ENCODE measurements around the gene SEL1L2. TPM values are rescaled to one million over a fixed set of nuclear protein-coding genes. Genes with fewer than 3 reads are reported as not detected.

The SEL1L2 gene
- total RNA-seq, 2 experiments from 2014 or later, result not detected

GRCh38 chr20:13868331-13868730 is 122.1 kb downstream of the SEL1L2 start:
- H3K36me3 Mint-ChIP-seq (ENCODE audit: low read depth), result no peaks in the 10 kb centered on the region
- intact Hi-C loops (cut with micrococcal nuclease), result no loop called here
- no peaks in the 10 kb centered on the region for H3K4me1 Mint-ChIP-seq (ENCODE audit: low read depth)
- no peaks in the 10 kb centered on the region for H3K9me3 Mint-ChIP-seq
- TF ChIP-seq, protein P1, sequence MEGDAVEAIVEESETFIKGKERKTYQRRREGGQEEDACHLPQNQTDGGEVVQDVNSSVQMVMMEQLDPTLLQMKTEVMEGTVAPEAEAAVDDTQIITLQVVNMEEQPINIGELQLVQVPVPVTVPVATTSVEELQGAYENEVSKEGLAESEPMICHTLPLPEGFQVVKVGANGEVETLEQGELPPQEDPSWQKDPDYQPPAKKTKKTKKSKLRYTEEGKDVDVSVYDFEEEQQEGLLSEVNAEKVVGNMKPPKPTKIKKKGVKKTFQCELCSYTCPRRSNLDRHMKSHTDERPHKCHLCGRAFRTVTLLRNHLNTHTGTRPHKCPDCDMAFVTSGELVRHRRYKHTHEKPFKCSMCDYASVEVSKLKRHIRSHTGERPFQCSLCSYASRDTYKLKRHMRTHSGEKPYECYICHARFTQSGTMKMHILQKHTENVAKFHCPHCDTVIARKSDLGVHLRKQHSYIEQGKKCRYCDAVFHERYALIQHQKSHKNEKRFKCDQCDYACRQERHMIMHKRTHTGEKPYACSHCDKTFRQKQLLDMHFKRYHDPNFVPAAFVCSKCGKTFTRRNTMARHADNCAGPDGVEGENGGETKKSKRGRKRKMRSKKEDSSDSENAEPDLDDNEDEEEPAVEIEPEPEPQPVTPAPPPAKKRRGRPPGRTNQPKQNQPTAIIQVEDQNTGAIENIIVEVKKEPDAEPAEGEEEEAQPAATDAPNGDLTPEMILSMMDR (IDR thresholded peaks at IDR 0.05), result no peak
- DNase-seq (no peak), ATAC-seq (no peak)
- ChIA-PET POLR2A (no interaction called here), CTCF (no interaction called here)
- H3K27ac Mint-ChIP-seq, result no peak overlapping the region
- no peaks in the 10 kb centered on the region for H3K27me3 Mint-ChIP-seq
- no peak overlapping the region for H3K4me3 Mint-ChIP-seq

- H3K4me1 Mint-ChIP-seq (ENCODE audit: low read depth), result no peaks in the 10 kb centered on the region
- DNase-seq, result no peak
- H3K36me3 Mint-ChIP-seq (ENCODE audit: low read depth), result no peaks in the 10 kb centered on the region
- TF ChIP-seq, protein P1 (IDR thresholded peaks at IDR 0.05), result no peak
- ChIA-PET CTCF (no interaction called here), POLR2A (no interaction called here)
- H3K4me3 Mint-ChIP-seq, result no peak overlapping the region
- no peaks in the 10 kb centered on the region for H3K9me3 Mint-ChIP-seq
- intact Hi-C loops (cut with micrococcal nuclease), result no loop called here
- peaks cover 2% of the 10 kb centered on the region for H3K27me3 Mint-ChIP-seq
- H3K27ac Mint-ChIP-seq, result no peak overlapping the region
- ATAC-seq, result no peak
These were observed 124.5 kb downstream of the SEL1L2 start for GRCh38 chr20:13865791-13866351.

DNA sequence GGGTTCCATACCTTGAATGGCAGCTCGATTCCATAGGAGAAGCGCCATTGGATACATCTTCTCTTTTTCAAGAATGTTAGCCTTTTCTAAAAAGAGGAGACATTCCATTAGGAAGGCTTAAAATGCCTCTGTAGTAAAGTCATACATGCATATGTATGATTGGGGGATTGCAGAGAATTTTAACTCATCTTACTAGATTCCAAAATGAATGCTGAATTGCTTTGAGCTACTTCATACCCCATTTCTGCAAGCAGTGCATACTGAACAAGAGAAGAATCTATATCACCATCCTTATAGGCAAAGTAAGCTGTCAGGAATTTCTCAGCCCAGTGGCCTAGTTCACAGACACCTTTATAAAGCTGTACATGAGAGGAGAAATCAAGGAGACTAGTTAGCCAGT is 125.3 kb downstream of the SEL1L2 start:
- POLR2A ChIA-PET, result no interaction called here
- Mint-ChIP-seq H3K27me3 (peaks cover 2% of the 10 kb centered on the region), H3K36me3 (ENCODE audit: low read depth) (no peaks in the 10 kb centered on the region), H3K4me3 (no peak overlapping the region), H3K9me3 (no peaks in the 10 kb centered on the region), H3K27ac (no peak overlapping the region), H3K4me1 (ENCODE audit: low read depth) (no peaks in the 10 kb centered on the region)
- DNase-seq (no peak), ATAC-seq (no peak)
- intact Hi-C loops (cut with micrococcal nuclease), result no loop called here
- CTCF ChIA-PET, result no interaction called here
- TF ChIP-seq, protein P1 (IDR thresholded peaks at IDR 0.05), result no peak

DNA sequence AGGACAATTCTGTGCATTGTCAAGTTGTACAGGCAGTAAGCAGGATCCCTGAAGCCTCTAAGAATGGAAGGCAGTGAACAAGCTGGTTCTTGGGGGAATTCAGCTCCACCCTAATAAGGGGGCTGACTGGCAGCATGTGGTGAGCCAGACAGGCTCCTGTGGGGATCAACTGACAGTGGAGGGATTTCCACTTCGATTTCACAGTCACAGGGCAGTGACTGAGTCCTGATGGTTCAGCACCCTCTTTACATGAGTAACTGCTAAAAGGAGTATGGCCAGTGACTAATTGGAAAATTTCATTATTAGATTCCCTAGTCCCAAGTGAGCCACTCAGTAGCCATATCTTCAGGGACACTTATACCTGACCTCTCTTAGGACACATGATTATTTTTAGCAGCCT is 127.2 kb downstream of the SEL1L2 start:
- intact Hi-C loops (cut with micrococcal nuclease), result no loop called here
- ChIA-PET CTCF (no interaction called here), POLR2A (no interaction called here)
- Mint-ChIP-seq H3K36me3 (ENCODE audit: low read depth) (no peaks in the 10 kb centered on the region), H3K4me3 (no peak overlapping the region), H3K27ac (no peak overlapping the region), H3K9me3 (no peaks in the 10 kb centered on the region), H3K27me3 (peaks cover 3% of the 10 kb centered on the region), H3K4me1 (ENCODE audit: low read depth) (no peaks in the 10 kb centered on the region)
- no peak for ATAC-seq
- TF ChIP-seq, protein P1 (IDR thresholded peaks at IDR 0.05), result no peak
- no peak for DNase-seq

- H3K4me3 Mint-ChIP-seq, result no peak overlapping the region
- CTCF ChIA-PET, result no interaction called here
- H3K36me3 Mint-ChIP-seq (ENCODE audit: low read depth), result no peaks in the 10 kb centered on the region
- H3K9me3 Mint-ChIP-seq, result no peaks in the 10 kb centered on the region
- POLR2A ChIA-PET, result no interaction called here
- ATAC-seq, result no peak
- no peak for DNase-seq
- peaks cover 3% of the 10 kb centered on the region for H3K27me3 Mint-ChIP-seq
- intact Hi-C loops (cut with micrococcal nuclease), result no loop called here
- TF ChIP-seq, protein P1 (IDR thresholded peaks at IDR 0.05), result no peak
- H3K4me1 Mint-ChIP-seq (ENCODE audit: low read depth), result no peaks in the 10 kb centered on the region
- H3K27ac Mint-ChIP-seq, result no peak overlapping the region
These were observed 128.2 kb downstream of the SEL1L2 start for GRCh38 chr20:13862245-13862644.

All from activated CD8-positive, alpha-beta T cell treated with anti-CD3 and anti-CD28 coated beads for 36 hours (primary cell).